Duodenal mucosa (tissue), 2 donors: Measurements from ENCODE around the gene BRPF3.
A peak's percentile ranks its signal among the peaks of the same experiment; 100 is the strongest.

Source experiments
- H3K27ac ChIP-seq: one replicate; pipeline ENCODE4 v1.7.0; 2013; ENCODE audit warnings: low read depth, low read length
- H3K27me3 ChIP-seq, 2 donors: one replicate each; pipeline ENCODE4 v1.7.0; 2013; ENCODE audit warnings: low read length in 2 of 2, control low read depth in 1 of 2; ENCODE audit not compliant: insufficient read depth in 2 of 2, control insufficient read depth in 1 of 2
- H3K36me3 ChIP-seq, 2 donors: one replicate each; pipeline ENCODE4 v1.7.0; 2013; ENCODE audit warnings: low read length in 2 of 2, control low read depth in 1 of 2; ENCODE audit not compliant: insufficient read depth in 2 of 2, control insufficient read depth in 1 of 2
- H3K4me1 ChIP-seq, 2 donors: one replicate each; pipeline ENCODE4 v1.7.0; 2013; ENCODE audit warnings: low read length in 2 of 2, control low read depth in 1 of 2; ENCODE audit not compliant: insufficient read depth in 2 of 2, control insufficient read depth in 1 of 2
- H3K4me3 ChIP-seq, 2 donors: one replicate each; pipeline ENCODE4 v1.7.0; 2013; ENCODE audit warnings: low read length in 2 of 2, low read depth in 1 of 2
- H3K9ac ChIP-seq, 2 donors: one replicate each; pipeline ENCODE4 v1.7.0; 2013; ENCODE audit warnings: low read length in 2 of 2, low read depth in 1 of 2
- H3K9me3 ChIP-seq, 2 donors: one replicate each; pipeline ENCODE4 v1.7.0; 2013; ENCODE audit warnings: low read length in 2 of 2, control low read depth in 1 of 2; ENCODE audit not compliant: control insufficient read depth in 1 of 2

Gene BRPF3

DNA sequence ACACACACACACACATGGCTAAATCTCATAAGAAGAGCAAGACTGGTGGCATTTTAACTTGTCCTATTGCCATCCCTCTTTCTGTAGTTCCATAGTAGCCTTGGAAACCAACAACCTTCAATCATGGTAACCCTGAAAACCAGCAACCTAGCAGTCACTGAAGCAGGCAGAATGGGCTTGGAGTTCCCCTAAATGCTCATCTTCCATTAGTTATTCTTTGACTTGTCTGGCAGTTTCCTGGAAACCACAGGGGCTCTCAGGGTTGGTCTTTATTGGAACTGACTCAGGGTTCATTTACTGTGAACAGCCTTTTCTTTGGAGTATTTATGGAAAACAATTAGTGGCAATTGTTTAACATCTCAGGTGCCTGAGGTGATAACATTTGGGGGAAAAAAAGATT lies 19.4 kb upstream of the BRPF3 start:
- H3K27me3 ChIP-seq, result no peaks in the 10 kb centered on the region
- H3K4me1 ChIP-seq, result no peaks in the 10 kb centered on the region
- no peak overlapping the region for H3K4me3 ChIP-seq
- no peak overlapping the region for H3K9ac ChIP-seq
- H3K9me3 ChIP-seq, result peaks cover 3 to 8% of the 10 kb centered on the region in 2 donors
- no peak overlapping the region for H3K27ac ChIP-seq
- H3K36me3 ChIP-seq, result no peaks in the 10 kb centered on the region

GRCh38 chr6:36178544-36178943 lies 18.0 kb upstream of the BRPF3 start:
- Histone ChIP-seq H3K27ac (no peak overlapping the region), H3K9me3 (peaks cover 3 to 8% of the 10 kb centered on the region in 2 donors), H3K36me3 (no peaks in the 10 kb centered on the region), H3K9ac (no peak overlapping the region), H3K4me1 (no peaks in the 10 kb centered on the region), H3K27me3 (no peaks in the 10 kb centered on the region), H3K4me3 (no peak overlapping the region)

- Histone ChIP-seq H3K27ac (no peak overlapping the region), H3K27me3 (no peaks in the 10 kb centered on the region), H3K4me3 (no peak overlapping the region), H3K9ac (no peak overlapping the region), H3K36me3 (no peaks in the 10 kb centered on the region), H3K9me3 (peaks cover 3 to 8% of the 10 kb centered on the region in 2 donors), H3K4me1 (no peaks in the 10 kb centered on the region)
Observed at GRCh38 chr6:36180126-36180525, 16.4 kb upstream of the BRPF3 start.

- H3K27me3 ChIP-seq, result no peaks in the 10 kb centered on the region
- H3K4me1 ChIP-seq, result no peaks in the 10 kb centered on the region
- no peak overlapping the region for H3K9ac ChIP-seq
- no peak overlapping the region for H3K27ac ChIP-seq
- H3K4me3 ChIP-seq, result no peak overlapping the region
- H3K9me3 ChIP-seq, result no peaks in the 10 kb centered on the region
- no peaks in the 10 kb centered on the region for H3K36me3 ChIP-seq
Observed at GRCh38 chr6:36184311-36184710, 12.2 kb upstream of the BRPF3 start.

DNA sequence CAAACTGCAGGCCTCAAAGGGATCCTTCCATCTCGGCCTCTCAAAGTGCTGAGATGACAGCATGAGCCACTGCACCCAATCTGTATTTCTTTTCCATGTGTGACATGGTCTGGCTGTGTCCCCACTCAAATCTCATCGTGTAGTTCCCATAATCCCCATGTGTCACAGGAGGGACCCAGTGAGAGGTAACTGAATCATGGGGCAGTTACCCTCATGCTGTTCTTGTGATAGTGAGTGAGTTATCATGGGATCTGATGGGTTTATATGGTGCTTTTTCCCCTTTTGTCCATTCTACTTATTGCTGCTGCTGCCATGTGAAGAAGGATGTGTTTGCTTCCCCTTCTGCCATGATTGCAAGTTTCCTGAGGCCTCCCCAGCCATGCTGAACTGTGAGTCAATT lies 10.3 kb upstream of the BRPF3 start:
- Histone ChIP-seq H3K9ac (no peak overlapping the region), H3K4me3 (no peak overlapping the region), H3K27me3 (no peaks in the 10 kb centered on the region), H3K36me3 (no peaks in the 10 kb centered on the region), H3K4me1 (no peaks in the 10 kb centered on the region), H3K27ac (no peak overlapping the region), H3K9me3 (no peaks in the 10 kb centered on the region)

DNA sequence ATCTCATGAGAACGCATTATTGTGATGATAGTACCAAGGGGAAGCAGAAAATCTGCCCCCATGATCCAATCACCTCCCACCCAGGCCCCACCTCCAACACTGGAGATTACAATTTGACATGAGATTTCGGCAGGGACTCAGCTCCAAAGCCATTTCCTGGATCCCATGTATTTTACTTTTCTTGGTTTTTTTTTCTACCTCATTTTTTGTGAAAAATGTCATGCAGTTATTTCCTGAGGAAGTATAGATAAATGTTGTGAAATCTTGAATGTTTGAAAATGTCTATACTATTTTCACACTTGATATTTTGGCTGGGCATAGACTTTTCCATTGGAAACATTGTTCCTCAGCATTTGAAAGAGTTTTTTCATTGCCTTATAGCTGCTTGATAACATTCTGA lies 9.1 kb upstream of the BRPF3 start:
- Histone ChIP-seq H3K4me3 (no peak overlapping the region), H3K9me3 (no peaks in the 10 kb centered on the region), H3K9ac (no peak overlapping the region), H3K27me3 (no peaks in the 10 kb centered on the region), H3K27ac (no peak overlapping the region), H3K36me3 (no peaks in the 10 kb centered on the region), H3K4me1 (no peaks in the 10 kb centered on the region)

GRCh38 chr6:36195471-36196112 lies 952 bp upstream of the BRPF3 start:
- no peaks in the 10 kb centered on the region for H3K27me3 ChIP-seq
- H3K9me3 ChIP-seq, result no peaks in the 10 kb centered on the region
- peak overlapping the region; percentile 89 for H3K27ac ChIP-seq
- peaks cover 8 to 11% of the 10 kb centered on the region in 2 donors for H3K4me1 ChIP-seq
- H3K36me3 ChIP-seq, result peaks cover 3 to 7% of the 10 kb centered on the region in 2 donors
- peak overlapping the region; percentile 59 to 78 for H3K9ac ChIP-seq
- peak overlapping the region; percentile 72 for H3K4me3 ChIP-seq

GRCh38 chr6:36196880-36197548 lies 470 bp downstream of the BRPF3 start:
- Histone ChIP-seq H3K36me3 (peaks cover 12 to 21% of the 10 kb centered on the region in 2 donors), H3K9ac (peak overlapping the region; percentile 27 to 51), H3K27ac (peak overlapping the region; percentile 89), H3K9me3 (no peaks in the 10 kb centered on the region), H3K4me1 (peaks cover 11 to 17% of the 10 kb centered on the region in 2 donors), H3K4me3 (peak overlapping the region; percentile 70 to 81), H3K27me3 (no peaks in the 10 kb centered on the region)

GRCh38 chr6:36197739-36198221 lies 1.2 kb downstream of the BRPF3 start:
- peaks cover 17 to 28% of the 10 kb centered on the region in 2 donors for H3K36me3 ChIP-seq
- no peak overlapping the region for H3K9ac ChIP-seq
- H3K9me3 ChIP-seq, result no peaks in the 10 kb centered on the region
- peak overlapping the region; percentile 70 to 81 for H3K4me3 ChIP-seq
- H3K27me3 ChIP-seq, result no peaks in the 10 kb centered on the region
- H3K27ac ChIP-seq, result no peak overlapping the region
- H3K4me1 ChIP-seq, result peaks cover 11 to 20% of the 10 kb centered on the region in 2 donors

DNA sequence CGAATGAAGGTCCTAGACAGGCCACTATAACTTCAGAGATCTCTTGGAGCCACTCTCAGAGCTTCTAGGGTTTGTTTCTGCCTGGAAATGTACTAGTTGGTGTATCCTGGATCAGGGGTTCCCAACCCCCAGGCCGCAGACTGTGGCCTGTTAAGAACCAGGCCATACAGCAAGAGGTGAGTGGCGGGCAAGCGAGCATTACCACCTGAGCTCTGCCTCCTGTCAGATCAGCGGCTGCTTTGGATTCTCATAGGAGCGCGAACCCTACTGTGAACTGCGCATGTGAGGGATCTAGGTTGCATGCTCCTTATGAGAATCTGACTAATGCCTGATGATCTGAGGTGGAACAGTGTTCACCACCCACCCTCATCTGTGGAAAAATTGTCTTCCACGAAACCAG lies 2.4 kb downstream of the BRPF3 start:
- peaks cover 18 to 30% of the 10 kb centered on the region in 2 donors for H3K4me1 ChIP-seq
- no peak overlapping the region for H3K9ac ChIP-seq
- no peaks in the 10 kb centered on the region for H3K9me3 ChIP-seq
- no peak overlapping the region for H3K4me3 ChIP-seq
- H3K36me3 ChIP-seq, result peaks cover 20 to 38% of the 10 kb centered on the region in 2 donors
- no peaks in the 10 kb centered on the region for H3K27me3 ChIP-seq
- no peak overlapping the region for H3K27ac ChIP-seq
